ENCODE measurements around the gene SLC44A3. TPM values are rescaled to one million over a fixed set of nuclear protein-coding genes. Genes with fewer than 3 reads are reported as not detected.

SLC44A3 gene
- total RNA-seq, 2 donors from 2014 or later, result 5.5 to 6.3 TPM

DNA sequence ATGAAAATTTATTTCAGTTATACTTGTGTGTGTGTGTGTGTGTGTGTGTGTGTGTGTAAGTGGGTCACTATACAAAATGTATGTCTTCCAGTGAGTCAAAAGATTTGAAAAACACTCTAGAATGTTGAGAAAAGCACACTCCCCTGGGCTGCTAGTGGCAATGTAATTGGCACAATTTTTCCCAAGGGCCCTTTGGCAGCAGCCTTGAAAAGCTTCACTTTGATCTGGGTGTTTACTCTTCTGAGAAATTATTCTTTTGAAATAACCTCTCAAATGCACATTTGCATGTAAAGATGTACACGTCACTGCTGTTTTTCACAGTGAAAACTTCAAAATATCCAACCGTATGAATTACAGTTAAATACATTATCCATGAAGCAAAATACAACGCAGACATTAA is 22.1 kb upstream of the SLC44A3 start:
- no peaks in the 10 kb centered on the region for H3K9me3 Mint-ChIP-seq
- Histone ChIP-seq H3K4me1 (ENCODE audit: control insufficient read depth, insufficient read depth, low read length) (peaks cover 6% of the 10 kb centered on the region), H3K4me3 (ENCODE audit: low read length) (no peak overlapping the region), H3K27me3 (ENCODE audit: control insufficient read depth, insufficient read depth, low read length, poor library complexity, severe bottlenecking) (no peaks in the 10 kb centered on the region), H3K27ac (ENCODE audit: low read depth, low read length) (no peak overlapping the region), H3K9ac (ENCODE audit: extremely low read depth, low read length, poor library complexity, severe bottlenecking) (no peak overlapping the region), H3K36me3 (ENCODE audit: control insufficient read depth, insufficient read depth, low read length) (no peaks in the 10 kb centered on the region), H3K9me3 (ENCODE audit: control insufficient read depth, low read length) (no peaks in the 10 kb centered on the region)
- no peak overlapping the region for H3K4me3 Mint-ChIP-seq
- no peaks in the 10 kb centered on the region for H3K27me3 Mint-ChIP-seq (ENCODE audit: insufficient read depth)
- H3K36me3 Mint-ChIP-seq (ENCODE audit: low read depth), result peaks cover 1% of the 10 kb centered on the region
- H3K27ac Mint-ChIP-seq, result no peak overlapping the region
- TF ChIP-seq, protein P1, sequence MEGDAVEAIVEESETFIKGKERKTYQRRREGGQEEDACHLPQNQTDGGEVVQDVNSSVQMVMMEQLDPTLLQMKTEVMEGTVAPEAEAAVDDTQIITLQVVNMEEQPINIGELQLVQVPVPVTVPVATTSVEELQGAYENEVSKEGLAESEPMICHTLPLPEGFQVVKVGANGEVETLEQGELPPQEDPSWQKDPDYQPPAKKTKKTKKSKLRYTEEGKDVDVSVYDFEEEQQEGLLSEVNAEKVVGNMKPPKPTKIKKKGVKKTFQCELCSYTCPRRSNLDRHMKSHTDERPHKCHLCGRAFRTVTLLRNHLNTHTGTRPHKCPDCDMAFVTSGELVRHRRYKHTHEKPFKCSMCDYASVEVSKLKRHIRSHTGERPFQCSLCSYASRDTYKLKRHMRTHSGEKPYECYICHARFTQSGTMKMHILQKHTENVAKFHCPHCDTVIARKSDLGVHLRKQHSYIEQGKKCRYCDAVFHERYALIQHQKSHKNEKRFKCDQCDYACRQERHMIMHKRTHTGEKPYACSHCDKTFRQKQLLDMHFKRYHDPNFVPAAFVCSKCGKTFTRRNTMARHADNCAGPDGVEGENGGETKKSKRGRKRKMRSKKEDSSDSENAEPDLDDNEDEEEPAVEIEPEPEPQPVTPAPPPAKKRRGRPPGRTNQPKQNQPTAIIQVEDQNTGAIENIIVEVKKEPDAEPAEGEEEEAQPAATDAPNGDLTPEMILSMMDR (conservative IDR thresholded peaks at IDR 0.05), result no peak
- peaks cover 15% of the 10 kb centered on the region for H3K4me1 Mint-ChIP-seq
- DNase-seq, result no peak
- WGBS, 2 experiments (ENCODE audit: insufficient coverage in 1 of 2, insufficient read length in 1 of 2), result 96 to 100% methylated on average over 1 to 3 of the region's 3 CpGs

DNA sequence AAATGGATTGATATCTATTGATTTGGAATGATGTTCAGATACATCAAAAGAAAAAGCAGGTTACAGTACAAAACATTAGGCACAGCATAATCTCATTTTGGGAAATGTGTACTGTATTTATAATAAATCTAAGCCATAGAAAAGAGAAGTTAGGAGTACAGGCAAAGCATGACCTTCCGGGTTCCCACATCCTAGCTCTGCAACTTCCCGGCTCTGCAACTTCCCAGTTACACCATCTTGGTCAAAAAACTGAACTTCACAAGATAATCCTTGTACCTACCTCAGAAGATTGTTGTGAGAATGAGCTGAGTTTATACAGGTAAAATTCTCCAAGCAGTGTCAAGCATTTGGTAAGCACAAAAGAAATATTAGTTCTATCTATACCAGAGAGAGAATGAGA is 21.7 kb upstream of the SLC44A3 start:
- no peaks in the 10 kb centered on the region for H3K27me3 ChIP-seq (ENCODE audit: control insufficient read depth, insufficient read depth, low read length, poor library complexity, severe bottlenecking)
- H3K9ac ChIP-seq (ENCODE audit: extremely low read depth, low read length, poor library complexity, severe bottlenecking), result no peak overlapping the region
- Mint-ChIP-seq H3K27me3 (ENCODE audit: insufficient read depth) (no peaks in the 10 kb centered on the region), H3K9me3 (no peaks in the 10 kb centered on the region), H3K4me3 (no peak overlapping the region), H3K4me1 (peaks cover 16% of the 10 kb centered on the region), H3K27ac (no peak overlapping the region), H3K36me3 (ENCODE audit: low read depth) (peaks cover 1% of the 10 kb centered on the region)
- H3K4me3 ChIP-seq (ENCODE audit: low read length), result no peak overlapping the region
- H3K9me3 ChIP-seq (ENCODE audit: control insufficient read depth, low read length), result no peaks in the 10 kb centered on the region
- H3K4me1 ChIP-seq (ENCODE audit: control insufficient read depth, insufficient read depth, low read length), result peaks cover 8% of the 10 kb centered on the region
- DNase-seq, result no peak
- no peak overlapping the region for H3K27ac ChIP-seq (ENCODE audit: low read depth, low read length)
- no peaks in the 10 kb centered on the region for H3K36me3 ChIP-seq (ENCODE audit: control insufficient read depth, insufficient read depth, low read length)
- 92 to 93% methylated on average over 2 of the region's 2 CpGs for WGBS, 2 experiments (ENCODE audit: insufficient coverage in 1 of 2, insufficient read length in 1 of 2)
- TF ChIP-seq, protein P1 (conservative IDR thresholded peaks at IDR 0.05), result no peak

DNA sequence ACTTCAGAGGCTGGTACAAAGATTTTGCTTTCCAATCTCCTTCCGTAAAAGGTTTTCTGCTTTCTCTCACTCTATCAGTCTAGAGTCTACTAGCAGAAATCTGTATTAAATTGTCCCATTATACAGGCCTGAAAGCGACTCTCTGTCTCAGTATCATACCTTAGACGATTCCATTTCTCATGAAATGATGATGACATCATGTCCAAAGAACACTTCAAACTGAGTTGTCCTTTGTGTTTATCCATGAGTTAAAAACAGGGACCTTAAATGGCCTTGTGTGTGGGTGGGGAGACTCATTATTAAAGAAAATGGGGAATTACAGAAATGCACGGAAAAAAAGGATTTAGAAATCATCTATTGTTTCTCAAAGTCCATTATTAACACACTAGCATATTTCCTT is 21.0 kb upstream of the SLC44A3 start:
- H3K9me3 Mint-ChIP-seq, result no peaks in the 10 kb centered on the region
- H3K9me3 ChIP-seq (ENCODE audit: control insufficient read depth, low read length), result no peaks in the 10 kb centered on the region
- peaks cover 12% of the 10 kb centered on the region for H3K4me1 ChIP-seq (ENCODE audit: control insufficient read depth, insufficient read depth, low read length)
- H3K27me3 Mint-ChIP-seq (ENCODE audit: insufficient read depth), result no peaks in the 10 kb centered on the region
- no peak overlapping the region for H3K9ac ChIP-seq (ENCODE audit: extremely low read depth, low read length, poor library complexity, severe bottlenecking)
- H3K27ac Mint-ChIP-seq, result no peak overlapping the region
- no peaks in the 10 kb centered on the region for H3K27me3 ChIP-seq (ENCODE audit: control insufficient read depth, insufficient read depth, low read length, poor library complexity, severe bottlenecking)
- peaks cover 23% of the 10 kb centered on the region for H3K4me1 Mint-ChIP-seq
- WGBS, 2 experiments (ENCODE audit: insufficient coverage in 1 of 2, insufficient read length in 1 of 2), result 92 to 94% methylated on average over 2 to 4 of the region's 4 CpGs
- no peak overlapping the region for H3K4me3 ChIP-seq (ENCODE audit: low read length)
- DNase-seq, result no peak
- H3K4me3 Mint-ChIP-seq, result no peak overlapping the region
- H3K27ac ChIP-seq (ENCODE audit: low read depth, low read length), result no peak overlapping the region
- H3K36me3 ChIP-seq (ENCODE audit: control insufficient read depth, insufficient read depth, low read length), result no peaks in the 10 kb centered on the region
- TF ChIP-seq, protein P1 (conservative IDR thresholded peaks at IDR 0.05), result no peak
- peaks cover 1% of the 10 kb centered on the region for H3K36me3 Mint-ChIP-seq (ENCODE audit: low read depth)
